Muscle of leg (tissue), 11 donors: ENCODE data around the gene LNX2. TPM values are rescaled to one million over a fixed set of nuclear protein-coding genes. Genes with fewer than 3 reads are reported as not detected.
"Not testable (repeated sequence)": the region's sequence is repeated elsewhere in the genome, so short reads cannot be mapped to it uniquely, and the experiment has no call there.

Source experiments
- DNase-seq: peaks from one replicate; pipeline ENCODE4 v3.0.0; 2013
- H3K27ac ChIP-seq: one replicate; pipeline ENCODE4 v1.5.1; 2013; ENCODE audit warnings: mild to moderate bottlenecking, low read length, control low read depth
- H3K27me3 ChIP-seq: one replicate; pipeline ENCODE4 v1.6.1; 2013; ENCODE audit warnings: low read length; ENCODE audit not compliant: control insufficient read depth, insufficient read depth
- H3K36me3 ChIP-seq: one replicate; pipeline ENCODE4 v1.6.1; 2013; ENCODE audit warnings: low read length; ENCODE audit not compliant: control insufficient read depth, insufficient read depth
- H3K4me1 ChIP-seq: one replicate; pipeline ENCODE4 v1.6.1; 2013; ENCODE audit warnings: low read length; ENCODE audit not compliant: control insufficient read depth, insufficient read depth
- H3K4me3 ChIP-seq: one replicate; pipeline ENCODE4 v1.5.1; 2013; ENCODE audit warnings: low read length, control low read depth
- H3K9me3 ChIP-seq: replicated peaks from 2 replicates; pipeline ENCODE4 v1.6.1; 2013; ENCODE audit warnings: low read depth, low read length; ENCODE audit not compliant: control insufficient read depth
- WGBS: methylation state at CpG from one replicate; pipeline ENCODE4 v1.1.5; 2013; ENCODE audit warnings: missing lambda C conversion rate; ENCODE audit not compliant: insufficient coverage; 5-methylcytosine and 5-hydroxymethylcytosine counted together
- polyA plus RNA-seq, 8 donors: library from polyadenylated mRNA; unstranded; fragments of 120-200 nt; gene quantifications; one replicate each; pipeline versions ENCODE4 v1.2.1 to v1.2.3, GENCODE V29; 2013; ENCODE audit warnings: inconsistent platforms in 1 of 8, low replicate concordance in 1 of 8; ENCODE audit not compliant: insufficient read length in 8 of 8, insufficient read depth in 1 of 8
- total RNA-seq: library from RNA; stranded (reverse); fragments of 120-200 nt; gene quantifications from one replicate; pipeline ENCODE4 v1.2.4, GENCODE V29; 2013

The LNX2 gene
- total and polyA plus RNA-seq, 9 donors, result 3.9 to 7.1 (median 5.2) TPM

DNA sequence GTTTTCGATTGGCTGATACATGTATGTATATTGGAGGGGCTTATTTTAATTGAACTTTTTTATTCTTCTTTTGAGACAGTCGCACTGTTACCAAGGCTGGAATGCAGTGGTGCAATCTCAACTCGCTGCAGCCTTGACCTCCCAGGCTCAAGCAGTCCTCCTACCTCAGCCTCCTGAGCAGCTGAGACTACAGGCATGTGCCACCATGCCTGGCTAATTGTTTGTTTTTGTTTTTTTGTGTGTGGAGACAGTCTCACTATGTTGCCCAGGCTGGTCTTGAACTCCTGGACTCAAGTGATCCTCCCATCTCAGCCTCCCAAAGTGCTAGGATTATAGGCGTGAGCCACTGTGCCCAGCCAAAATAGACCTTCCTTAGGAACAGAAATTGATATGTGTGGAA, 8.4 kb upstream of the LNX2 start:
- H3K4me3 ChIP-seq, H3K27ac ChIP-seq, H3K9me3 ChIP-seq, H3K4me1 ChIP-seq, DNase-seq, H3K27me3 ChIP-seq: not testable (repeated sequence)
- WGBS, result no CpG with 5 or more reads among the region's 4 CpGs
- H3K36me3 ChIP-seq, result peaks cover 15% of the 10 kb centered on the region

DNA sequence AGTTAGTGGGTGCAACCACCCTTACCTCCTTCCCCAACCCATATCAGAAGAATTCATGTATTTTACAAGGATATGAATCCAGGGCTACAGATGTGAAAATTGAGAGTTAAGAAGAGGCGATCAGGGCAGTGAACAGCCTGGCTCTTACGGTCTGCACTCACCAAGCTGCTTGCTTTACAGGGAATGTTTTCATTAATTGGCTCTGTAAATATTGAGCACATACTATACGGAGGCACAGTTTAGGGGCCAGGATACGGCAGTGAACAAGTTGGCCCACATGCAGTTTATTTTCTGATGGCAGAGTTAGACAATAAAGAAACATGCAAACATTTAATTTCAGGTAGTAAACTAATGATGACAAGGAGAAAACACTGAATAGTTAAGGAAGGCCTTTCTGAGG, 7.8 kb upstream of the LNX2 start:
- 43% methylated on average over 2 of the region's 4 CpGs for WGBS
- Histone ChIP-seq H3K27me3 (no peaks in the 10 kb centered on the region), H3K36me3 (peaks cover 18% of the 10 kb centered on the region), H3K4me1 (no peaks in the 10 kb centered on the region), H3K27ac (no peak overlapping the region), H3K4me3 (no peak overlapping the region), H3K9me3 (no peaks in the 10 kb centered on the region)
- no peak for DNase-seq

DNA sequence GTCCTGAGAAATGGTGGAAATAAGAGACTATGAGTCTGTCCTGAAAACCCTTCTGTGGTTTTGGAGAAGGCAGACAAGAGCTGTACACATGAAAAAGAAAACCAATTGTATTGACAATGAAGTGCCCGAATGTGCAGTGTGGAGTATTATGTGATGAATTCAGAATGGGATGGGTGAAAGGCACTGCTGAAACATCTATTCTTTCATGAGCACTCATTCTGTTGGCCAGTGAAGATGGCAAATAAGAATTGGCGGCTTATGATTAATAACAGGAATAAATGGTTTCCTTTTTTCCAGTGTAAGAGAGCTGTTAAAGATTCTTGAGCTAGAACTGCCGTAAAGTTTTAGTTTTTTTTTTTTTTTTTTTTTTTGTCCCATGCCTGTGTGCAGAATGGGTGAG, 7.1 kb upstream of the LNX2 start:
- H3K9me3 ChIP-seq, result no peaks in the 10 kb centered on the region
- H3K27ac ChIP-seq, result no peak overlapping the region
- peaks cover 17% of the 10 kb centered on the region for H3K36me3 ChIP-seq
- WGBS, result 88% methylated on average over 2 of the region's 3 CpGs
- H3K4me1 ChIP-seq, result peaks cover 1% of the 10 kb centered on the region
- no peak overlapping the region for H3K4me3 ChIP-seq
- no peak for DNase-seq
- no peaks in the 10 kb centered on the region for H3K27me3 ChIP-seq

DNA sequence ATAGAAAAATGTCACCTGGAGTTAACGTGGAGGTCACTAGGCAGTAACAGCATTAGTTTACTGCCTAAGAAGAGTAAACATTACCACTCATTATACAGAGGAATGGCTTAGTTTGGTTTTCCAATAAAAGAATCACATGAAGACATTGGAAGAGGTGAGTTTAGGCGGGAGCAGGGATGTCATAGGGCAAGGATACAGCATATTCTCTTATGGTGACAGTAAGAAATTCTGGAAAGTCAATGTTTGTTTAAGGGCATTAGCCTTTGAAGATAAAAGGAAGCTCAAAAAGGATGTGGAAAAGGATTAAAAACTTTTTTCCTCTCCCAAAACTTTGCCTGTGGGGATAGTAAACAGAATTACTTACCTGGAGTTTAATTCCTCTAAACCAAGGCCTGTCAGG, 5.5 kb upstream of the LNX2 start:
- H3K27me3 ChIP-seq, result no peaks in the 10 kb centered on the region
- no peak overlapping the region for H3K27ac ChIP-seq
- no peak overlapping the region for H3K4me3 ChIP-seq
- H3K4me1 ChIP-seq, result peaks cover 10% of the 10 kb centered on the region
- no peaks in the 10 kb centered on the region for H3K9me3 ChIP-seq
- WGBS, result 88% methylated on average over 1 of the region's 2 CpGs
- no peak for DNase-seq
- H3K36me3 ChIP-seq, result peaks cover 15% of the 10 kb centered on the region

DNA sequence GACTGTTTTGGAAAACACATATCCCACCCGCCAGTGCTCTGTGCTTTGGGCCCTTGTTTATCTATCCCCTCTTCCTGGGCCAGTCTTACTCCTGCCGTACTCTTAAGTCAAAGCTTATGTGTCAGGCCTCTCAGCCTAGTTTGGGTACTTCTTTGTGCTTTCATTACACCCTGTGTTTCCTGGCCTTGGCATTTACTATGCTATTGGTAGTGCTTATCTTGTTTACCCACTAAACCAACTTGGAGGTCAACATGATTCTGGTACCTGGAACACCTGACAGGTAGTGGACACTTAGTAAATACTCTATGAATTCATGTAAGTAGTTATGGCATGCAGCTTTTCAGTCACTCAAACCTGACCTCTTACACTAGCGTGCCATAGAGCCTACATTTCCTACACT, 3.7 kb upstream of the LNX2 start:
- no peaks in the 10 kb centered on the region for H3K9me3 ChIP-seq
- no peak overlapping the region for H3K4me3 ChIP-seq
- H3K27ac ChIP-seq, result no peak overlapping the region
- peaks cover 12% of the 10 kb centered on the region for H3K4me1 ChIP-seq
- WGBS, result no CpG with 5 or more reads among the region's 3 CpGs
- peaks cover 15% of the 10 kb centered on the region for H3K36me3 ChIP-seq
- no peaks in the 10 kb centered on the region for H3K27me3 ChIP-seq
- DNase-seq, result no peak

DNA sequence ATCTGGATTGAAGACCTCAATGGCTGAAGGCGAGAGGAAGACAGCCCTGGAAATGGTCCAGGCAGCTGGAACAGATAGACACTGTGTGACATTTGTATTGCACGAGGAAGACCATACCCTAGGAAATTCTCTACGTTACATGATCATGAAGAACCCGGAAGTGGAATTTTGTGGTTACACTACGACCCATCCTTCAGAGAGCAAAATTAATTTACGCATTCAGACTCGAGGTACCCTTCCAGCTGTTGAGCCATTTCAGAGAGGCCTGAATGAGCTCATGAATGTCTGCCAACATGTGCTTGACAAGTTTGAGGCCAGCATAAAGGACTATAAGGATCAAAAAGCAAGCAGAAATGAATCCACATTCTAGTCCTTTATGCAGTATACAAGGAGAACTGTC, 2.6 kb upstream of the LNX2 start:
- Histone ChIP-seq H3K4me1 (peaks cover 12% of the 10 kb centered on the region), H3K27me3 (no peaks in the 10 kb centered on the region), H3K36me3 (peaks cover 13% of the 10 kb centered on the region), H3K9me3 (no peaks in the 10 kb centered on the region), H3K4me3 (no peak overlapping the region), H3K27ac (no peak overlapping the region)
- DNase-seq, result no peak
- 84% methylated on average over 6 of the region's 7 CpGs for WGBS

DNA sequence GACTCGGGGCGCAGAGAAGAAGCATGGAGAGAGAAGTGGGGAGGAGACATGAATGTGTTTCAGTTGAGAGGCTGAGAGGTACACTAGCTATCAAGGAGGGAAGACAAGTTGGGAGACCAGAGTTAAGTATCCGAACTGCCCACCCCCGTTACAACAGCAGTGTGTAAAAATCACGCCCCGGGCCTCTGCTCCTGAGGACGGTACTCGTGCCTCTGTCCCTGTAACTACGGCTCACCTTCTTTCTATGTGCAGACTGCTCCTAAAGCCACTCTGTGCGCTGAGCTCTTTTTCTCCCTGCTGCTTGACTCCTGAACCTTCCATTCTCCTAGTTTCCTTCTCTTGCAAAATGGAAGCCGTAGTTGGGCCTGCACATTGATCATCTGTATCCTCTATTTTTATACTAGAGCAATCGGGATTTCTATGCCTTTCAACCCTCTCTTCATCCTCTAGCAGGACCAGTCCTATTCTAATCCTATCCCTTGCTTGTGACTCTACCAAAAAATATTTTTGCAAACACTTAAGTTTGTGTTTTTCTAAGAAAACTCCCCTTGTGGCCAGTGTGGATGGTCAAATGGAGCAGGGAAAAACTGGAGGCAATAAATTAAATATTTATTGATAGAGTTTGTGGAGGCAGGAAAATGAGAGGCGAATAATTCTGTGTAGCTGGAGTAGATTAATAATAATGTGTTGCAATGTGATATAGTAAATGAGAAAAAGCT, 1.9 kb upstream of the LNX2 start:
- Histone ChIP-seq H3K4me3 (peak overlapping the region; percentile 76), H3K27ac (peak overlapping the region; percentile 87), H3K4me1 (peaks cover 12% of the 10 kb centered on the region), H3K36me3 (peaks cover 13% of the 10 kb centered on the region), H3K27me3 (no peaks in the 10 kb centered on the region), H3K9me3 (no peaks in the 10 kb centered on the region)
- DNase-seq, result no peak
- under 1% methylated on average over 9 of the region's 13 CpGs for WGBS

DNA sequence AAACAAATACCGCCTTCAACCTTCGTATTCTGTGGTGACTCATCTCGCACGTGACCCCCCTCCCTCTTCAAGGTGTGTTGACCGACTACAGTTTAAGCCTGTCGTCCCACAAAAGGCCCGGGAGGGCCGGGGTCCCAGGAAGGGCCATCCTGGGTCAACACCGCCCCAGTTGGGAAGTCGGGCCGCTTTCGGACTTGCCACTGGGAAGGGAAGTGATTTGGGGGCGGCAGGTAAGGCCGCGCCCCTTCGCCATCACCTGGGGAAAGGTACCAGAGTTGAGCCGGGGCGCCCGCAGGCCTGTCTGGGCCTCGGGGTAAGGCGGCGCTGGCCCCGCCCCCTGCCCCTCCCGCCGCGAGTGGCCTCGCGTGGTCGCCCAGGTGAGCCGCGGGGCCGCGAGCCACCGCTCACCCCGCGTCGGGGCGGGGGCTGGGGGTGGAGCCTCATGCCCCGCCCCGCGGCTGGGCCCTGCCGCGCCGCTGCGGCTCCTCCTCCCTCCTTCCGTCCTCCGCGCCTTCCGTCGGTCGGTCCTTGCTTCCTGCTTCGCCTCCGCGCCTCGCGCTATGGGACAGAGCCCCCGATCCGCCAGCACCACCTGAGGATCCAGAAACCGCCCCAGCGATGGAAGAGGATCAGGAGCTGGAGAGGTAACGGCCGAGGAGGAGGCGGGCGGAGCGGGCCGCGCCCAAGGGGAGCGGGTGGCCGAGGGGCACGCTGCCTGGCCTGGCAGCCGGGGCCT, 1.2 kb upstream of the LNX2 start, which contains the start of gene POLR1D:
POLR1D (plus strand) TSS at position 527 of the 736 bp plus-strand sequence; CDS start at position 619, 92 bp downstream.
- under 1% methylated on average over 54 of the region's 71 CpGs for WGBS
- H3K4me1 ChIP-seq, result peaks cover 12% of the 10 kb centered on the region
- peak within 1 kb of the TSS; percentile 76 for H3K4me3 ChIP-seq
- no peaks in the 10 kb centered on the region for H3K27me3 ChIP-seq
- H3K27ac ChIP-seq, result peak within 1 kb of the TSS; percentile 97
- H3K9me3 ChIP-seq, result no peaks in the 10 kb centered on the region
- DNase-seq, result peak; percentile 87
- H3K36me3 ChIP-seq, result peaks cover 13% of the 10 kb centered on the region

DNA sequence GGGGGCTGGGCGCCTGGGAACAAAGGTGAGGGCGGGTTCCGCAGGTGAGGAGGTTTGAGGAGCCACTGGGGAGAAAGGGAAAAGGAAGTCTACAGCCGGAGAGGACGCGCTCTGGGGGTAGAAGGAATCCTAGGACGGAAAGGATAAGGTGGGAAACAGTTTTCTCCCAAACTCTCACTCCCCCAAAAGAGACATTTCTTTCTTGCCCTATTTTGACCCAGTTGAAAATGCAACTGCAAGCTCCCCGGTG, 712 bp upstream of the LNX2 start:
- no peaks in the 10 kb centered on the region for H3K27me3 ChIP-seq
- 0% methylated on average over 4 of the region's 8 CpGs for WGBS
- no peaks in the 10 kb centered on the region for H3K9me3 ChIP-seq
- H3K27ac ChIP-seq, result peak overlapping the region; percentile 97
- peaks cover 13% of the 10 kb centered on the region for H3K36me3 ChIP-seq
- no peak for DNase-seq
- peak overlapping the region; percentile 73 for H3K4me3 ChIP-seq
- H3K4me1 ChIP-seq, result peaks cover 12% of the 10 kb centered on the region

DNA sequence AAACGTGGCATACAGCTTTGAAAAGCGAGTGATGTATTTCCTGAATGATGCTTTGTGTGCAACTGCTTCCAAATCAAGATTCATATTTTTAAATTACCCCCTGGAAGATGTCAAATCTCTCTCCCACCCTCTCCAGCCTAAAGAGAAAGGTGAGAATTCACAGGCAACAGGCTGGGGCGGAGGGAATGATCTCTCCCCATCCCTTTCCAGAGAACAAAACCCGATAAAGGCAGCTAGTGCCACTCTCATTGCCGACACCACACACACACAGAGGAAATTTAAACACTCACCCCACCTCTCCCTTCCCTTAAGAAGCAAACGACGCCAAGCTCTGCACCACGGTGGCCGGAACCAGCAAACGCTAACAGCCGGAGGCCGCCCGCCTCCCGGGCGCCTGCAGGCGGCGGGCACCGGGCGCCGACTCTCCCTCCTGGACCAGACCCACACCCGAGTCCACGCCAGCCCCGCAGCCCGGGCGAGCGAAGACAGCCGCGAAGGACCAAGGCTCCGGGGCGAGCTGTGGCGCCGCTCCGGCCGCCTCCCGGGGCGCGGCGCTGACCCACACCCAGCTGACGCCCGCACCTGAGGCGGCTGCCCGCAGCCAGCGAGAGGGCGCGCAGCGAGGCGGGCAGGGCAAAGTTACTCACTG, 477 bp downstream of the LNX2 start:
- no peaks in the 10 kb centered on the region for H3K9me3 ChIP-seq
- peaks cover 12% of the 10 kb centered on the region for H3K36me3 ChIP-seq
- DNase-seq, result peak; percentile 47
- no peaks in the 10 kb centered on the region for H3K27me3 ChIP-seq
- H3K27ac ChIP-seq, result peak overlapping the region; percentile 84
- WGBS, result under 1% methylated on average over 42 of the region's 47 CpGs
- H3K4me3 ChIP-seq, result peak overlapping the region; percentile 73
- H3K4me1 ChIP-seq, result peaks cover 12% of the 10 kb centered on the region
